IMR-90 (cell line): ENCODE measurements around the gene NPAS3.

ENCODE experiments used
- CEBPB ChIP-seq: IDR thresholded peaks from 2 replicates; pipeline ENCODE4 v1.6.1; 2012; ENCODE audit warnings: low read depth, low read length, improper control_type of control experiment
- CHD1 ChIP-seq: IDR thresholded peaks from 2 replicates; pipeline ENCODE4 v1.6.1; 2012; ENCODE audit warnings: low read depth, low read length, improper control_type of control experiment
- POLR2A ChIP-seq: IDR thresholded peaks from 2 replicates; pipeline ENCODE4 v1.6.1; 2012; ENCODE audit warnings: mild to moderate bottlenecking, low read depth, low read length
- RAD21 ChIP-seq: IDR thresholded peaks from 2 replicates; pipeline ENCODE4 v1.6.1; 2012; ENCODE audit warnings: low read length, improper control_type of control experiment

DNA sequence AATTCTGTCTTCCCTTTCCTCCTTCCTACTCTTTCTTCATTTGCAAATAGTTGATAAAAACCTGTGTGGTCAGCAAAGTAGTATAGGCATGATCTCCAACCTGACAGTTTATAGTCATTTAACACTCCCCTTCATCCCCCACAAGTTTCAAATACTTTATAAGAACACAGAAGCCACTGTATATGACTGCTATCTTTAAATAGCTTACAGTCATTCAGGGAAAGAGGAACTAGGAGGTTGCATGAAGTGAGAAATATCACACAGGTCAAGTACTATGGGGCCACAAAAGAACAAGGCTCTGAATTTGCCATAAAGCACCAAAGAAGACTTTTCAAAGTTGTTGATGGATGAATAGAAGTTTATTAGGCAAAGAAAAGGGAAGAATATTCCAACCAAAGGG, 431.3 kb downstream of the NPAS3 start:
- TF ChIP-seq POLR2A (no peak), CHD1 (no peak), RAD21 (no peak), CEBPB (no peak)
